BLaER1 (cell line): ENCODE measurements around the gene PGK2.
A peak's percentile ranks its signal among the peaks of the same experiment; 100 is the strongest.
"Not testable (repeated sequence)": the region's sequence is repeated elsewhere in the genome, so short reads cannot be mapped to it uniquely, and the experiment has no call there.

Experiments
- H3K27ac ChIP-seq: shearing (Covaris generic); formaldehyde crosslinking; 2 replicates; pipeline ENCODE4 v1.8.1; 2022
- H3K27me3 ChIP-seq: shearing (Covaris generic); formaldehyde crosslinking; 2 replicates; pipeline ENCODE4 v1.8.1; 2022
- H3K36me3 ChIP-seq: shearing (Covaris generic); formaldehyde crosslinking; 2 replicates; pipeline ENCODE4 v1.8.1; 2022
- H3K4me1 ChIP-seq: shearing (Covaris generic); formaldehyde crosslinking; 2 replicates; pipeline ENCODE4 v1.8.1; 2022
- H3K4me2 ChIP-seq: shearing (Covaris generic); formaldehyde crosslinking; 2 replicates; pipeline ENCODE4 v1.8.1; 2022
- H3K4me3 ChIP-seq: shearing (Covaris generic); formaldehyde crosslinking; 2 replicates; pipeline ENCODE4 v1.8.1; 2022
- H3K9ac ChIP-seq: shearing (Covaris generic); formaldehyde crosslinking; 2 replicates; pipeline ENCODE4 v1.8.1; 2022
- H3K9me3 ChIP-seq: shearing (Covaris generic); formaldehyde crosslinking; 2 replicates; pipeline ENCODE4 v1.8.1; 2022
- H4K20me1 ChIP-seq: shearing (Covaris generic); formaldehyde crosslinking; 2 replicates; pipeline ENCODE4 v1.8.1; 2022
- Cebpa-rat ChIP-seq: shearing (Covaris generic); IDR thresholded peaks from 2 replicates; pipeline ENCODE4 v1.8.1; 2022

The PGK2 gene

GRCh38 chr6:49787176-49787575 is at the start of gene PGK2:
Gene PGK2, minus strand, starts transcription at chr6:49787285. Its CDS starts 98 bp downstream, at chr6:49787187.
- H4K20me1 ChIP-seq = no peaks in the 10 kb centered on the region
- H3K27ac ChIP-seq = no peak within 1 kb of the TSS
- no peak within 1 kb of the TSS for H3K9ac ChIP-seq
- H3K9me3 ChIP-seq = no peaks in the 10 kb centered on the region
- H3K4me3 ChIP-seq = no peak within 1 kb of the TSS
- no peaks in the 10 kb centered on the region for H3K4me1 ChIP-seq
- TF ChIP-seq Cebpa-rat = no peak
- H3K4me2 ChIP-seq = no peak within 1 kb of the TSS
- no peaks in the 10 kb centered on the region for H3K36me3 ChIP-seq
- no peaks in the 10 kb centered on the region for H3K27me3 ChIP-seq

GRCh38 chr6:49835140-49835539 is 48.1 kb upstream of the PGK2 start:
- TF ChIP-seq Cebpa-rat = no peak
- H4K20me1 ChIP-seq = no peaks in the 10 kb centered on the region
- no peaks in the 10 kb centered on the region for H3K36me3 ChIP-seq
- no peaks in the 10 kb centered on the region for H3K9me3 ChIP-seq
- no peak overlapping the region for H3K27ac ChIP-seq
- H3K4me2 ChIP-seq = no peak overlapping the region
- H3K4me3 ChIP-seq = no peak overlapping the region
- no peaks in the 10 kb centered on the region for H3K4me1 ChIP-seq
- no peak overlapping the region for H3K9ac ChIP-seq
- no peaks in the 10 kb centered on the region for H3K27me3 ChIP-seq

- no peak overlapping the region for H3K27ac ChIP-seq
- no peaks in the 10 kb centered on the region for H3K9me3 ChIP-seq
- H3K36me3 ChIP-seq = no peaks in the 10 kb centered on the region
- H3K4me2 ChIP-seq = no peak overlapping the region
- no peak overlapping the region for H3K4me3 ChIP-seq
- no peaks in the 10 kb centered on the region for H3K27me3 ChIP-seq
- H4K20me1 ChIP-seq = no peaks in the 10 kb centered on the region
- no peaks in the 10 kb centered on the region for H3K4me1 ChIP-seq
- no peak for TF ChIP-seq Cebpa-rat
- no peak overlapping the region for H3K9ac ChIP-seq
Observed at GRCh38 chr6:49833386-49833785, 46.3 kb upstream of the PGK2 start.

- Histone ChIP-seq H3K9ac (no peak overlapping the region), H3K4me3 (no peak overlapping the region), H3K27ac (no peak overlapping the region), H4K20me1 (no peaks in the 10 kb centered on the region), H3K9me3 (no peaks in the 10 kb centered on the region), H3K4me2 (peak overlapping the region; percentile 56), H3K36me3 (no peaks in the 10 kb centered on the region), H3K27me3 (no peaks in the 10 kb centered on the region), H3K4me1 (no peaks in the 10 kb centered on the region)
- TF ChIP-seq Cebpa-rat = no peak
Observed at GRCh38 chr6:49826743-49827406, 39.8 kb upstream of the PGK2 start.

GRCh38 chr6:49815166-49815565 is 28.1 kb upstream of the PGK2 start:
- Histone ChIP-seq H4K20me1 (no peaks in the 10 kb centered on the region), H3K4me3 (no peak overlapping the region), H3K36me3 (no peaks in the 10 kb centered on the region), H3K9ac (no peak overlapping the region), H3K4me1 (no peaks in the 10 kb centered on the region), H3K4me2 (no peak overlapping the region), H3K27me3 (no peaks in the 10 kb centered on the region), H3K27ac (no peak overlapping the region), H3K9me3 (no peaks in the 10 kb centered on the region)
- no peak for TF ChIP-seq Cebpa-rat

GRCh38 chr6:49813248-49813647 is 26.2 kb upstream of the PGK2 start:
- no peaks in the 10 kb centered on the region for H3K4me1 ChIP-seq
- no peak overlapping the region for H3K4me3 ChIP-seq
- H3K27ac ChIP-seq = no peak overlapping the region
- H3K9ac ChIP-seq = no peak overlapping the region
- no peaks in the 10 kb centered on the region for H4K20me1 ChIP-seq
- no peaks in the 10 kb centered on the region for H3K36me3 ChIP-seq
- H3K27me3 ChIP-seq = no peaks in the 10 kb centered on the region
- H3K4me2 ChIP-seq = no peak overlapping the region
- no peaks in the 10 kb centered on the region for H3K9me3 ChIP-seq
- no peak for TF ChIP-seq Cebpa-rat

GRCh38 chr6:49806145-49806544 is 19.1 kb upstream of the PGK2 start:
- Histone ChIP-seq H3K27me3 (no peaks in the 10 kb centered on the region), H3K27ac (no peak overlapping the region), H3K4me2 (0 out of 2 replicates have a peak overlapping the region, but pooled peaks have one; percentile 16), H3K36me3 (no peaks in the 10 kb centered on the region), H3K4me1 (0 out of 2 replicates have a peak, but pooled peaks cover 6% of the 10 kb centered on the region), H4K20me1 (no peaks in the 10 kb centered on the region), H3K9me3 (no peaks in the 10 kb centered on the region), H3K9ac (no peak overlapping the region), H3K4me3 (no peak overlapping the region)
- TF ChIP-seq Cebpa-rat = no peak

- no peaks in the 10 kb centered on the region for H3K9me3 ChIP-seq
- H3K4me1 ChIP-seq = 0 out of 2 replicates have a peak, but pooled peaks cover 6% of the 10 kb centered on the region
- H3K27me3 ChIP-seq = no peaks in the 10 kb centered on the region
- no peak overlapping the region for H3K4me2 ChIP-seq
- TF ChIP-seq Cebpa-rat = no peak
- H3K9ac ChIP-seq = no peak overlapping the region
- no peaks in the 10 kb centered on the region for H4K20me1 ChIP-seq
- no peaks in the 10 kb centered on the region for H3K36me3 ChIP-seq
- no peak overlapping the region for H3K27ac ChIP-seq
- H3K4me3 ChIP-seq = no peak overlapping the region
Observed at GRCh38 chr6:49805246-49805645, 18.2 kb upstream of the PGK2 start.

- no peak overlapping the region for H3K4me3 ChIP-seq
- TF ChIP-seq Cebpa-rat = no peak
- H3K36me3 ChIP-seq = no peaks in the 10 kb centered on the region
- H3K27me3 ChIP-seq = no peaks in the 10 kb centered on the region
- H3K4me1 ChIP-seq = 0 out of 2 replicates have a peak, but pooled peaks cover 6% of the 10 kb centered on the region
- H3K4me2 ChIP-seq = no peak overlapping the region
- no peaks in the 10 kb centered on the region for H3K9me3 ChIP-seq
- no peaks in the 10 kb centered on the region for H4K20me1 ChIP-seq
- H3K9ac ChIP-seq = no peak overlapping the region
- H3K27ac ChIP-seq = no peak overlapping the region
Observed at GRCh38 chr6:49801525-49801924, 14.4 kb upstream of the PGK2 start.

GRCh38 chr6:49799090-49799489 is 12.0 kb upstream of the PGK2 start:
- no peak overlapping the region for H3K4me3 ChIP-seq
- H3K9ac ChIP-seq = no peak overlapping the region
- H3K27ac ChIP-seq = no peak overlapping the region
- H3K27me3 ChIP-seq = no peaks in the 10 kb centered on the region
- no peaks in the 10 kb centered on the region for H3K36me3 ChIP-seq
- H4K20me1 ChIP-seq = no peaks in the 10 kb centered on the region
- H3K4me1 ChIP-seq = no peaks in the 10 kb centered on the region
- TF ChIP-seq Cebpa-rat = no peak
- H3K4me2 ChIP-seq = no peak overlapping the region
- H3K9me3 ChIP-seq = no peaks in the 10 kb centered on the region

GRCh38 chr6:49796842-49797455 is 9.9 kb upstream of the PGK2 start:
- not testable (repeated sequence) for H3K36me3 ChIP-seq, H3K27me3 ChIP-seq, H4K20me1 ChIP-seq, H3K9ac ChIP-seq, H3K4me3 ChIP-seq, H3K4me1 ChIP-seq, H3K4me2 ChIP-seq, H3K9me3 ChIP-seq, H3K27ac ChIP-seq
